Measurements from ENCODE around the gene CEBPB.

CEBPB gene

GRCh38 chr20:50230184-50230583, 39.6 kb downstream of the CEBPB start:
- DNase-seq (ENCODE audit: low spot score): no peak

GRCh38 chr20:50230871-50231560, 40.4 kb downstream of the CEBPB start:
- no peak for DNase-seq (ENCODE audit: low spot score)

- no peak for DNase-seq (ENCODE audit: low spot score)
Measured at GRCh38 chr20:50231854-50232253, 41.2 kb downstream of the CEBPB start.

- no peak for DNase-seq (ENCODE audit: low spot score)
Measured at GRCh38 chr20:50232651-50233324, 42.2 kb downstream of the CEBPB start.

GRCh38 chr20:50233325-50234212, 42.9 kb downstream of the CEBPB start:
- DNase-seq (ENCODE audit: low spot score): no peak

- no peak for DNase-seq (ENCODE audit: low spot score)
Measured at GRCh38 chr20:50234288-50234687, 43.7 kb downstream of the CEBPB start.

- DNase-seq (ENCODE audit: low spot score): no peak
Measured at GRCh38 chr20:50237349-50237748, 46.7 kb downstream of the CEBPB start.

- DNase-seq (ENCODE audit: low spot score): no peak
Measured at GRCh38 chr20:50238081-50238800, 47.6 kb downstream of the CEBPB start.

GRCh38 chr20:50240092-50240491, 49.5 kb downstream of the CEBPB start:
- no peak for DNase-seq (ENCODE audit: low spot score)

- DNase-seq (ENCODE audit: low spot score): no peak
Measured at GRCh38 chr20:50242178-50242514, 51.5 kb downstream of the CEBPB start.

All from germinal center (tissue), 1 donor.